ENCODE data around the gene DNA2.

Gene DNA2

DNA sequence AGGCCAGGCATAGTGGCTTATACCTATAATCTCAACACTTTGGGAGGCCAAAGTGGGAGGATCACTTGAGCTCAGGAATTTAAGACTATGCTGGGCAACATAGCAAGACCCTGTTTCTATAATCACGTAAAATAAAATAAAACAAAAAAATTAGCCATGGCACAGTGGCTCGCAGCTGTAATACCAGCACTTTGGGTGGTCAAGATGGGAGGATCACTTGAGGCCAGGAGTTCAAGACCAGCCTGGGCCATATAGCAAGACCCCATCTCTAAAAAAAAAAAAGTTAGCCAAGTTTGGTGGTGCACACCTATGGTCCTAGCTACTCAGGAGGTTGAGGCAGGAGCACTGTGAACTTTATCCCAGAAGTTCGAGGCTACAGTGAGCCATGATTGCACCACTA, 30.9 kb downstream of the DNA2 start:
- DNase-seq, result no peak

DNA sequence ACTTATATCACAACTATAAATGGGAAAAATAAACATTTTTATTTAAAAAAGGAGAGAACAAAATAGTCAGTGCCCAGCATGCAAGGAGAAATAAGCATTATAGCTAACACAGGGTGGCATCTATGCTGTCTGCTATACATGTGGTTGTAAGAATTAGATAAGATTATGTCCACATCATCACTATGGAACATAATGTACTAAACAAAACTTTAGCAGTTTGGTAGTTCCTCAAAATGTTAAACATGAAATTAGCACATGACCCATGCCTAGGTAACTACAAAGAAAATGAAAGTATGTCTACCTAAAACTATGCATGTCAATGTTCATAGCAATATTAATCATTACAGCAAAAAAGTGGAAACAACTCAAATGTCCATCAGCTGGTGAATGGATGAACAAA, 36.0 kb downstream of the DNA2 start:
- DNase-seq, result peak; percentile 2 to 26

DNA sequence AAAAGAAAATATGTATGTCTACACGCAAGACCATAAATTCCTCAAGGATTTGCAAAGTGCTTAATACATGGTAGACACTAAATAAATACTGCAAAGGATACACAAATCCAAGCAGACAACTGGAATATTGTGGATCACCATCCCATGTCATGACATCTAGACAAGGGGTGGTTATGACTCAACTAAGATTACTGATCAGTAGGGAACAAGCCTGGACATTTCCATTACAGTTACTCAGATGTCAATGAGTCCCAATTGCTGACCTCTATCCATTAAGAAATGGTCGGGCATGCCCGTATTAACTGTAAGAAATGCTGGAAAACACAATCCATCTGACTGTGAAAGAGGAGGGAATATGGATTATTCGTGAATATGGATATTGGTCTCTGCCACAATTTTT, 37.1 kb downstream of the DNA2 start:
- no peak for DNase-seq

DNA sequence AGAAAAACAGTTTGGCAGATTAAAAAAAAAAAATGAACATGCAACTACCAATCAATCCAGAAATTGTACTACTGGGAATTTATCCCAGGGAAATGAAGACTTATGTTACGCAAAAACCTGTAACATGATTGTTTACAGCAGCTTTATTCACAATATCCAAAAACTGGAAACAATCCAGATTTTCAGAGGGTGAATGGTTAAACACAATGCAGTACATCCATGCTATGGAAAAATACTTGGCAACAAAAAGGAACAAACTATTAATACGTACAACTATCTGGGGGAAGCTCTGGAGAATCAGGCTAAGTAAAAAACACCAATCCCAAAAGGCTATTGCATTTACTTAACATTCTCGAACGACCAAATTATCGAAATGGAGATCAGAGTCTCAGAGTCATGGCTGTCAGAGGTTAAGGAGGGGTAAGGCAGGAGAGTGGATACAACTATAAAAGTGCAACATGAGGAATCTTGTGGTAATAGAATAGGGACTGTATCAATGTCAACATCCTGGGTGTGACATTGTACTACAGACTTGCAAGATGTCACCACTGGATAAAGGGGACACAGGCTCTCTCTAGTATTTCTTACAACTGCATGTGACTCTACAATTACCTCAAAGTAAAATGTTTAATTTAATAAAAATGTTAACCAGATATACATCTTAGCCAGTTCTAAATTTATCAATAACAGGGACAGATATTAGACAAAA, 43.2 kb downstream of the DNA2 start:
- DNase-seq, result no peak

DNA sequence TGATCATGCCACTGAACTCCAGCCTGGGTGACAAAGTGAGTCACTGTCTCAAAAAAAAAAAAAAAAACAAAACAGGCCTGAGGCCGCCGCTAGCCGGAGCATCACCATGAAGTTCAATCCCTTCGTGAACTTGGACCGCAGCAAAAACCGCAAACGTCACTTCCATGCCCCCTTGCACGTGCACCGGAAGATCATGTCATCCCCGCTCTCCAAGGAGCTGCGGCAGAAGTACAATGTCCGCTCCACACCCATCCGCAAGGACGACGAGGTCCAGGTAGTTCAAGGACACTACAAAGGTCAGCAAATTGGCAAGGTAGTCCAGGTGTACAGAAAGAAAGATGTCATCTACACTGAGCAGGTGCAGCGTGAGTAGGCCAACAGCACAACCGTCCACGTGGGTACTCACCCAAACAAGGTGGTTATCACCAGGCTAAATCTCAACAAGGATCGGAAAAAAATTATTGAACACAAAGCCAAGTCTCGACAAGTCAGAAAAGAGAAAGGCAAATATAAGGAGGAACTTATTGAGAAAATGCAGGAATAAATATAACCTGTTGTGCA, 47.2 kb downstream of the DNA2 start:
- DNase-seq, result no peak

DNA sequence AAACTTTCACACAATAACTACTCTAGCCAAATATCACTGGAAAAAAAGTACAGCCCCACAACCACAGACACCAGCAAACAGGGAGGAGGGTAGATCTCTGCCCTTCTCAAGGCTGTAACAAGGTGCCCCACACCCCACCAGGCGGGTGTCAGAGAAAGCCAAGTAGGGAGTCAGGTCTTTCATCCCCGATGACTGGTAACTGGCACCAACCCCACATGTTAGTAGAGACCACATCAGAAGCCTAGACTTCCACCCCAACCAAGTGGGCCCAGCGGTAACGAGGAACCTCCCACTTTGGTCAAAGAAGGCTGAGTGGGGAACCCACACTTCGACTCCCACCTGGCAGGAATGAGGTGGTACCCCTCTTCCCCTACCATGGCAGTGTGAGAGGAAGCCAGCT, 48.3 kb downstream of the DNA2 start:
- DNase-seq, result no peak

DNA sequence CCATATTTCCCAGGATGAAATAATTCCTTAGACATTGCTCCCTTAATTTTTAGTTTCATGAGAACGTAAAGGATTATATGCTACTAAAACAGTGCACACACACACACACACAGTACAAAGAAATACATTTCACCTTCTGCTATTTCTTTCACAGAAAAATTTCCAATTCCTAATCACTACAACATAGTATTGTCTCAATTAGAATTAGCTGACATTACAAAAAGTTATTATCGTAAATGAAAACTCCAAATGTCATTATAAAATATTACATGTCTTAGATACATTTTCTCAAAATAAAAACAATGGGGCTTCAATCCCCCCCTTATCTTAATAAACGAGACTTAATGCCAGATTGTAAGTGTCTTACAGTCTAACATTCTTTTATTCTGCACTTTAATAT, 52.4 kb downstream of the DNA2 start:
- no peak for DNase-seq

DNA sequence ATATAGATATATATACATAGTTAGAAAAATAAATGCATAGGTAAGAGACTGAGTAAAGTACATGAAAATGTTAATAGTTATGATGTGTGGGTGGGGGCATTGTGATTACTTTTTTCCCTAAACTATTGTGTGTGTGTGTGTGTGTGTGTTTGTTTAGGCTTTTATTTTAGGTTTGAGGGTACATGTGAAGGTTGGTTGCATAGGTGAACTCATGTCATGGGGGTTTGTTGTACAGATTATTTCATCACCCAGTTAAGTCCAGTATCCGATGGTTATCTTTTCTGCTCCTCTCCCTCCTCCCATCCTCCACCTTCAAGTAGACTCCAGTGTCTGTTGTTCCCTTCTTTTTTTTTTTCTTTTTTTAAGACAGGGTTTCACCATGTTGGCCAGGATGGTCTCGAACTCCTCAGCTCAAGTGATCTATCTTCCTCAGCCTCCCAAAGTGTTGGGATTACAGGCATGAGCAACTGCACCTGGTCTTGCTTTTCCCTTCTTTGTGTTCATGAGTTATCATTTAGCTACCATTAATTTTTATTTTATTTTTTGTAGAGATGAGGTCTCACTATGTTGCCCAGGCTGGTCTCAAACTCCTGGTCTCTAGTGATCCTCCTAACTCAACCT, 62.8 kb downstream of the DNA2 start:
- no peak for DNase-seq

DNA sequence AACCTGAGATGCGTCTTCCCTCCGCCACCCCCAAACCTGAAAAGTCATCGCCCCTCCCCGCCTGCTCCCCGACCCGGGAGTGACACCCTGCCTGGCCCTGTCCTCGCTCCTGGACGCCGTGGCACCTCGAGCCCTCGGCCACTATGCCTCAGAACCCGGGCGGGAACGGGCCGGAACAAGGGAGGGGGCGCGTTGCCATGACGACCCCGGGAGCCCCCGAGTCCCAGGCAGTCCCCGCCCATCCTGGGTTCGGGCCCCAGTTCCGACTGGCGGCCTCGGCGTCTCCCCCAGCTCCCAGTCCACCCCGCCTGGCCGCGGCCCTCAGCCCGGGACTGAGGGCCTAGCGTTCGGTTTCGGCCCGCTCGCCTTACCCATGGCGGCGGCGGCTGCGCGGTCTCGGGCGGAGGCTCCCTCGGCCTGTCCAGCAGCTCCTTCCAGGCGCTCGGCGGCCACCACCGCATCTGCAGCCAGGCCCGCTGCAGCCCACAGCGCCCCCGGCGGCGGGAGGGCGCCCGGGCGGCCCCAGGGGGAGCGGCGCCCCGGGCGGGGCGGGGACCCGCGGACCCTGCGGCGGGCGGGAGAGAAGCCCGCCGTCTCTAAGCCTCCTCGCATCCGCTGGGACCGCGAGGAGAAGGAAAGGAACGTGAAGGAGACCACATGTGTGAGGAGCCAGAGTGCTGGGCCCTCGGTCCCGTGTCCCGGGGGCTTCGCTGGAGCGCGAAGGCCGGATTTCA, 64.8 kb downstream of the DNA2 start, which contains the start of gene RUFY2:
Gene RUFY2, minus strand, starts transcription at position 463 of the 734 bp plus-strand sequence. Its CDS starts 88 bp downstream, at position 375.
- DNase-seq, result peak; percentile 63 to 76

DNA sequence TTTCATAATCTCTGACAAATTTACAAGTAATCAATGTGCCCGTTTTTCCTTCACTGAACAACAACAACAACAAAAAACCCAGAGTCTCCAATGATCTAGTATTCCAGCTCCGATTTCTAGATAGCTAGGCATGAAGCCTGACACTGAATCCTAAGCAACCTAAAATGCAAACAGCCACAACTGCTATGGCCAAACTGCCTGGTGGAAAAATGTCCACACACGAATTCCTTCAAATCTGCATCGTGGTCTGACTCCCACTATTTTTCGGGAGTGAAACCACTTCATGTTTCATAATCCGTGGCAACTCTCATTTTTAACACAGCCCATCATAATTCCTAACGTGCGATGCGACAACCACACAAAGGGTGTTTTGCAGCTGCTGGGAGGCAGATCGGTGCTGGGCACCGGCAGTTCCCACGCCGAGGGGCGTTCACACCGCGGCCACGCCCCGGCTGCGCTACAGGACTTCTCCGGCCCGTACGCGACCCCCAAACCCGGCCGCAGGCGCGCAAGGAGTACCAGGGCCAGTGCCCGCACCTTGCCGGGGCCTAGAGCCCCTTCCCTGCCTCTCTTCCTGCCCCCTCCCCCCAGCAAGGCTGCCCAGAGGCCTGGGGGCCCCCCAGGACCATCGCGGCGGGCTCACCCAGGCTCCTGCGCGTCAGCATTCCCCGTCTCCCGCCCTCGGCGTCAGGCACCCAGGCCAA, 65.5 kb downstream of the DNA2 start:
- peak; percentile 32 to 41 for DNase-seq

DNA sequence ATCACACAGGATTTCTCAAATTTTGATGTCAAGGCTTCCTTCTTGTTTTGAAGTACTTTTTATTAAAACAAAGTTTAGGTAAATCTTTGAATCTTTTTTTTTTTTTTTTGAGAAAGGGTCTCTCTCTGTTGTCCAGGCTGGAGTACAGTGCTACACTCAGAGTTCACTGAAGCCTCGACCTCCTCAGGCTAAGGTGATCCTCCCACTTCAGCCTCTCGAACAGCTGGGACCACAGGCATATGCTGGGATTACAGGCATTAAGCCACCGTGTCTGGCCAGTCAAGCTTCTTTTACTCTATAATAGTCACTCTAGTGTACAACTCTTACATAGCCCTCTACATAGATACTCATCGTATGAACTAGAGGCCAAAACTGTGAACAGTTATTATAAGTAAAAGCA, 68.1 kb downstream of the DNA2 start:
- DNase-seq, result no peak

DNA sequence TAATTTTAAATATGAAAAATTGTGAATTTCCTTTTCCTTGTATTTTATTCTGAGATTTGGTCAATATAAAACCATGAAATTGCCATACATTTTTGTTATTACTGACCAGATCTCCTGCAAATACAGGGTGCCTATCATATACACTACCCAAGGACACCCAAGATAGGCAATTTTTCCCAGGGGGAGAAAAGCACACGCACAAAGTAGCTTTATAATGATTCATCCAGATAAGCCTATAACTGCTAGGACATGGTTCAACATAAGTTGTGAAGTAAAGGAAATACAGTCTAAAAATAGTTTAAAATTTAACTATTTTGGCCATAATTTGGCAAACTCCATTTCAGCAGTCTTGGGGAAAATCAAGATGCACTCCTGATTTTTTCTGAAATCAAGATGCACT, 69.5 kb downstream of the DNA2 start:
- DNase-seq, result no peak

DNA sequence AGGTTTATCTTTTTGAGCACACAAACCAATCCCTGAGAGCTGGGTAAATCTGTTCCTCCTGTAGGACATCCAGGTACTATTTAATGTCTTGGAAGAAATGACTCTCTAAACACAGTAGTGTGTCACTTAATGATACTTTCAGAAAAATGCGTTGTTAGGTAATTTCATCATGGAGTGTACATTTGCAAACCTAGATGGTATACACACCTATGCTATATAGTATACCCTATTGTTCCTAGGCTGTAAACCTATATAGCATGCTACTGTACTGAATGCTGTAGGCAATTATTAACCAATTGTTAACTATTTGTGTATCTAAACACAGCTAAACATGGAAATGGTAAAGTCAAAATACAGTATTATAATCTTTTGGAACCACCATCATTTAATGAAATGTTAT, 74.8 kb downstream of the DNA2 start:
- DNase-seq, result no peak

DNA sequence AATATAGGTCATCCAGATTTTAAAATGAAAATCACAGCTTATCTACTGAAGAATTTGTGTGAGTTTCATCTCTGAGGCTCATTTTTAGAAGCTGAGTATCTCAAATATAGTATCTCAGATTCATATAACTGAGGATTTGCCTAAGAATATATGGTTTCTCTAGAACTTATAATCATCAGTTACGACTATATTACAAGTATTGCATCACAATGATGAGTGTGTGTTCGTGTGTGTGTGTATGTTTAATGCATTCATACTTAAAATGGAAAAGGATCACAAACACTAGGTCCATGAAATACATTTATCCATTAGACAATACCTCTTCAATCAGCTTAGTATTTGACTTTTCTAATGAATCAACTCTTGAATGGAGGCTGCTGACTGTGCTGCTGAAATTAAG, 86.0 kb downstream of the DNA2 start:
- no peak for DNase-seq

DNA sequence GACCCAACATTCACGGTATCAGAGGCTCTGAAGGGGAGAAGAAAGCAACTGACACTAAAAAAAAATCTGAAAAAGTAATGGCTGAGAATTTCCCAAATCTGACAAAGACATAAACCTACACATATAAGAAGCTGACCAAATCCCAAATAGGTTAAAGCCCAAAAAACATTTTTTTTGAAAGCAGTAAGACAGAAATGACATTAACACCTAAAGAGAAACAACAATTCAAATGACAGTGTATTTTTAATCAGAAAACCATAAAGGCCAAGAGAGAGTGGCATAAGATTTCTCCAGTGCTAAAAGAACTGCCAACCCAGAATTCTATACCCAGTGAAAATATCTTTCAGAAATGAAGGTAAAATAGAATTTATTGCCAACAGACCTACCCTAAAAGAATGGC, 100.2 kb downstream of the DNA2 start:
- no peak for DNase-seq

DNA sequence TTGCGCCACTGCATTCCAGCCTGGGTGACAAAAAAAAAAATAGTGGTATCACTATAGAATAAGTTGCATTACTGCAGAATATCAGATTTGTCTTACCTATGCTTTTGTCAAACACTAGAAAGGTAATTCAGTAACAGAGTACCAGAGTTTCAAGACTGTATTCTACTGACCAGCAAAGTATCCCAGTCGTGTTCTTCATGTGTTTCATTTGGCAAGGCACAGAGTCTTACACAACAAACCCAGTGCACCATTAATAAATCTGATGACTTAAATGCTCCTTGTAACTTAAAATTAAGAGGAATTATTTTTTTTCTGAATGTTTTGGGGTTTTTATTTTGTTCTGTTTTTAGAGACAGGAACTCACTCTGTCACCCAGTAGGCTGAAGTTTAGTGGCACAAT, 104.7 kb downstream of the DNA2 start:
- peak in 1 of 2 donors; percentile 6 for DNase-seq

DNA sequence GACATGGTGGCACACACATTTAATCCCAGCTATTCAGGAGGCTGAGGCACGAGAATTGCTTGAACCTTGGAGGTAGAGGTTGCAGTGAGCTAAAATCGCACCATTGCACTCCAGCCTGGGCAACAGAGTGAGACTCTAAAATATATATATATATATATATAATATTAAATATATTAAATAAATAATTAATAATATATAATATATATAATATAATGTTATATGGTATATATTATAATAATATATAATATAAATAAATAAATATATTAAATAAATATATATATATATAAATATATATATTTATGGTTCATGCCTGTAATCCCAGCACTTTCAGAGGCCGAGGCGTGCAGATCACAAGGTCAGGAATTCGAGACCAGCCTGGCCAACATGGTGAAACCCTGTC, 105.2 kb downstream of the DNA2 start:
- DNase-seq, result no peak

DNA sequence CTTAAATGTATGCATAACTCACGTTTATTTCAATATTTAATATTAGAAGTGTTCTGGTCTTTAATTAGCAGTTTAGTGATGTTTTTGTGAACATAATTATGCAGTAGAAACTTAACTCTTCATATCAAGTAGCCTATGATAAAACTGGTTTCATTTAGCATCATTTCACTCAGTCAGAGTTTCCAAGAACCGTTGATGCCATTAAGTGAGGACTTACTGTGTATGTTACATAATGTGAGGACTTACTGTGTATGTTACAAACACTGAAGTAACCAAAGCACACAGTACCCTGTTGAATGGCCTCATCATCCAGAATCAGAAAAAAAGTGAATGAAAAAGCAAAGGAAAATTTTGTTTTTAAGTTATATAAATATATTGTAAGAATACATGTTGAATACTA, 106.2 kb downstream of the DNA2 start:
- DNase-seq, result no peak

DNA sequence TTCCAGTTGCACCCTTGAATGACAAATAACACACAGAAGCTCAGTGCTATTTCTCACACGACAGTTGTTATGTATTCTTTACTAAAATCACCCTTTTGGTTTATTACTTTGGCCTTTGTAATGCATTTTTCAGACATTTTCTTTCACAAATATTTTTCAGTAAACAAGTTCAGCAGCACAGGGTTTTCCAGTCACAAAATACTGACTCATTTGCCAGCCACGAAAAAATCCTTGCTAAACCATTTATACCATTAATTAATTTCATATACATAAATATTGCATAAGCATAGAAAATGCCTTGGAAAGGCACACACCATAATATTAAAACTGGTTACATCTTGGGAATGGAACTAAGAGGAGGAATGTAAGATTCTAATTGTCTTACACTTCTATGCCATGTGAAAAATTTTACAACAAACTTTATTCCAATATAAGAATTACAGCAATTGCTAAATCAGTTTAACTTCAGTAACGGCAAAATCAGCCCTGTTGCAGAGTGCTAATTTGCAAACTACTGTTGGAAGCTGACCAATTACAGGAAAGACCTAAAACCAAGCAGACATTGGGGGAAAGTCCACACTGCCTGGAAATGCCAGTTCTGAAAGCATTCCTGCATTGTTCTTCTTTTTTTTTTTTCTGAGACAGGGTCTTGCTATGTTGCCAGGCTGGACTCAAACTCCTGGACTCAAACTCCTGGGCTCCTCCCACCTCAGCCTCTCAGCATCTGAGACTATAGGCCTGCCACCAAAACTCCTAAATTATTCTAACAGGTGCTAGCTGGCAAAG, 107.5 kb downstream of the DNA2 start:
- peak in 1 of 2 donors; percentile 2 for DNase-seq
